ENCODE results near the gene ZNF44. TPM values are rescaled to one million over a fixed set of nuclear protein-coding genes. Genes with fewer than 3 reads are reported as not detected.

The ZNF44 gene
- total RNA-seq, 1 experiment from 2014 or later: 7.4 TPM

DNA sequence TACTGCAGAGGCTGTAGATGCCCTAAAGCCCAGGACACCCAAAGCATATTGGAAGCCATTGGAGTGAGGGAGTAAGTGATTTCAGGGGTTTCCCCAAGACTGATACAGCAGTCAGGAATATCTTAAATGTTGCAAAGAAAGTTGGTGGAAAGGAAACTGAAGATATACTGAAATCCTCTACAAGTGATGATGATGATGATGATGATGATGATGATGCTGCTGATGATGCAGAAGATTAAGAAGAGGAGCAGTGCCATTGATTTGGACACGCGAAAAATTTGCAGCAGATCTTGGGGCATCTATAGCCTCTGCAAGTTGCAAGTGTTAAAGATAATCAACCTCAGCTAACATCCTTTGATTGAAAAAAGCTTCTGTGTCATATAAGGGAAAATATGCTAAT is 23.8 kb downstream of the ZNF44 start:
- DNase-seq (ENCODE audit: low read depth): no peak
- in situ Hi-C loops (cut with HindIII; ENCODE audit: low pct_unique_long_range_greater_than_20kb, low sequenced_read_pairs): no loop called here

DNA sequence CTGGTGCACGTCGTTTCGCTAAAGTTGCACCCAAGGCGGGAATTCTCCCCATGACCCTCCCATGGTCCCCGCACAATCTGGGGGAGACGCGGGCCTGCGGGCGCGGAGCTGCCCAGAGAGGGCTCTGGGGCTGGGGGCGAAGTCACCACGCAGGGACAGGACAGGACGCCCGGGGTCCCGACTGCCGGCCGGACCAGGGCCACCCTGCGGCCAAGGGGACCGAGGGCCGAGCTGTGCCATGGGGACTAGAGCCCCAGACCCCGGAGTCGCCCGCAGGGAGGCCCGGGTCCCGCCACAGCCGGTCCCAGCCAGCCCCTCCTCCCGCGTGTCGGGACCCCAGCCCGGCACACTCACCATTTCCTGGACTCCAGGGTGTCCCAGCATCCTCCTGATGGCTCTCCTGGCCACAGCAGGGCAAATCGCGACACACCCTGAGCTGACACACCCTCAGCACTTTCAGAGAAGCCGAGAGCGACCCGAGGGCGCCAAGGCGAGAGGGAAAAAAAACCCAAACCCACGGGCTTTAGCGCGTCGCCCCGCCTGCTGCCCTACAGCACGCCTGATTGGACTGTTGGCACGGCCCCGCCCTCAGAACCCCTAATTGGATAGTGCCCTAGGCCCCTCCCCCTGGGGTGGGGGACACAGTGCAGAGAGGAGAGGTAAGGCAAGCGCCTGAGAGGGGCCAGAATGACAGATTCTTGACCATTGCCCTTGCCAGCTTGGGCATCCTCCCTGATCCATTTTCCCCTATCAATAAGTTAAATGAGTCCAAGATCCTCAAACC is 28.6 kb downstream of the ZNF44 start:
- DNase-seq (ENCODE audit: low read depth): no peak
- in situ Hi-C loops (cut with HindIII; ENCODE audit: low pct_unique_long_range_greater_than_20kb, low sequenced_read_pairs): no loop called here

DNA sequence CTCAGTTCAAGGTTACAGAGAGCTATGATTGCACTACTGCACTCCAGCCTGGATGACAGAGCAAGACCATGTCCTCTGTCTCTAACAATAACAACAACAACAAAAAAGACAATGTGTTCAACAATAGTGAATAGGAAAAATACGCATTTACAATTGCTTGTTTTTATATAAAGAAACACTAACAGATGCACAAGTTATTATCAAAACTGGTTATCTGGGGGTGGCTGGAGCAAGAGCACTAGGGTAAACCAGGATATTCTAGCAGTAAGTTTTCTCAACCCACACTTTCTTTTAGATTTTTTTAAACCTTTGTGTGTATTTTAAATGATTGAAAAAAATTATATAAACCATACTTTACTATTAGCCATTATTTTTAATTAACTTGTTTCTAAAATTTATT is 33.1 kb downstream of the ZNF44 start:
- in situ Hi-C loops (cut with HindIII; ENCODE audit: low pct_unique_long_range_greater_than_20kb, low sequenced_read_pairs): no loop called here
- DNase-seq (ENCODE audit: low read depth): no peak

DNA sequence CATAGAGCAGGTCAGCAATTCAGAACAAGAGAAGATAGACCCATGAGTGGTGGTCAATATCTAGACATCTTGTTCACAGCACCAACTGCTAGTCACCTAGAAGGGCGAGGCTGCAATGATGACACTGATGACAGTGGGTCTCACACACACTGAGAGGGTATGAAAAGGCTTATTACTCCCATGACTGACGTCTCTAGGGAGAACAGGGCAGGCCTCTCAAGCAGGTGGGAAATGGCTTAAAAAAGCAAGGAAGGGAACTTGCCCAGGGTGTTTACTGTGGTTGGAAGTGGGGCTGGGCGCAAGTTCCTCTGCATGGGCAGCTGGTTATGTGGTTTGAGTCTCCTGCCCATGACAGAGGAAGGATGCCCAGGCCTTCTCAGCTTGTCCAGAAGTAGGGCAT is 33.8 kb downstream of the ZNF44 start:
- in situ Hi-C loops (cut with HindIII; ENCODE audit: low pct_unique_long_range_greater_than_20kb, low sequenced_read_pairs): no loop called here
- no peak for DNase-seq (ENCODE audit: low read depth)

- DNase-seq (ENCODE audit: low read depth): no peak
- in situ Hi-C loops (cut with HindIII; ENCODE audit: low pct_unique_long_range_greater_than_20kb, low sequenced_read_pairs): no loop called here
Observed at GRCh38 chr19:12260236-12260635, 34.4 kb downstream of the ZNF44 start.

DNA sequence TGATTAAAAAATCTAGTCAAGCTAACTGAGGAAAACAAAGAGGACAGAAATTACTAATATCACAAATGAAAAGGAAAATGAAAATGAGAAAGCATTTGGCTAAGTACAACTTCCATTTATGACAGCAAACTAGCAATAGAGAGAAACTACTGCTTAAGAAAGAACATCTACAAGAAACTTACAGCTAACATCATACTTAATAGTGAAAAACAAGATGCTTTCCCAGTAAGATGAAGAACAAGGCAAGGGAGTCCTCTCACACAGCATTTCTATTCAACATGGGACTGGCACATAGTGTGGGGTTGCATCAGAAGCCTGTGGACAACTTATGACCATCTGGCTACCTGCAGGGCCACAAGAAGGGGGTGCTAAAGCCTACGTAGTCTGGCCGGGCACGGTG is 39.3 kb downstream of the ZNF44 start:
- in situ Hi-C loops (cut with HindIII; ENCODE audit: low pct_unique_long_range_greater_than_20kb, low sequenced_read_pairs): no loop called here
- no peak for DNase-seq (ENCODE audit: low read depth)

DNA sequence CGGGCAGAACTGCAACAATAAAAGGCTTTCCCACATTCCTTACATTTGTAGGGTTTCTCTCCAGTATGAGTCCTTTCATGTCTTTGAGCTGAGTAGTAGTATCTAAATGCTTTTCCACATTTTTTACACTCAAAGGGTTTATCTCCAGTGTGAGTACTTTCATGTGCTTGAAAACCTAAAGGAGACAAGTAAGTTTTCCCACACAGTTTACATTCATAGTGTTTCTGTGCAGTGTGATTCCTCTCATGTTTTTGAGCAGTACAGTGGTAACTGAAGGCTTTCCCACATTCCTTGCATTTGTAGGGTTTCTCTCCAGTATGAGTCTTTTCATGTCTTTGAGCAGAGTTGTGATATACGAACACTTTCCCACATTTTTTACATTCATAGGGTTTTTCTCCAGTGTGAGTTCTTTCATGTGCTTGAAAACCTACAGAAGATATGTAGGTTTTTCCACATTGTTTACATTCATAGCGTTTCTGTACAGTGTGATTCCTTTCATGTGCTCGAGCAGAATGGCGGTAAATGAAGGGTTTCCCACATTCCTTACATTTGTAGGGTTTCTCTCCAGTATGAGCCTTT is 47.0 kb downstream of the ZNF44 start:
- DNase-seq (ENCODE audit: low read depth): no peak

DNA sequence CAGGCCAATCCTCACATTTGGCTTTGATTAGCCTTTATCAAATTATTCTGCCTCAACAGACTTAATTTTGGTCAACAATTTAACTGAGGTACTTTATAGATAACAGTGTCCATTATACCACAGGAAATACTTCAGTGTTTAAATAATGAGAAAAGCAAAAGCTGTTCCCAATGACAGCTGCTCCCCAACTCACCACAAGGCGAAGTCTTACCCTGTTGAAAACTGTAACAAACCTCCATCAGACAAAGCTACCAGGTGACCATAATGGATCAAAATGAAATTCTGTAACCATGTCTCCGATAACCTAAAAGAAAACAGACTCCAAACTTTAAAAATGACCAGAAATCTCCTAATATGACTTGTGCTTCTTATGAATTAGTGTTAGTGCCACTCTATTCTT is 50.3 kb downstream of the ZNF44 start:
- no peak for DNase-seq (ENCODE audit: low read depth)
- in situ Hi-C loops (cut with HindIII; ENCODE audit: low pct_unique_long_range_greater_than_20kb, low sequenced_read_pairs): no loop called here

More for the DNA sequence above, 47.0 kb downstream of the ZNF44 start:
- in situ Hi-C loops (cut with HindIII; ENCODE audit: low pct_unique_long_range_greater_than_20kb, low sequenced_read_pairs): no loop called here

GRCh38 chr19:12237143-12237839 is 57.4 kb downstream of the ZNF44 start:
- DNase-seq (ENCODE audit: low read depth): no peak
- in situ Hi-C loops (cut with HindIII; ENCODE audit: low pct_unique_long_range_greater_than_20kb, low sequenced_read_pairs): no loop called here

DNA sequence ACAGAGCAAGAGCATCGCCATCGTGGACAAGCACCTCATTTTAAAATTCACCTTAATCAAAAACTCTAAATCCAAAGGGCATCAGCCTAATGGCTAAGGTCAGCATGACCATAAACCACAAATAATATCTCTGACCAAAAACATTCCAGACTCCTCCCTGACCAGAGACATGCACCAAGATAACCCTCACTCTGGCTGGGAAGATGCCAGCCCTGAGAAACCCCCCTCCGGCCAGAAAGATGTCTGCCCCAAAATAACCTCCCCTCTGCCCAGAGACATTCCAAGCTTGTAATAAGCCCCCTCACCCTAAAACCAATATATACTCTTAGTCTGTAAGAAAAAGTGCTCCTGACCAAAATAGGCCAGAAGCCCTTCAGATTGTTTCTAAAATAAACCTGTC is 61.7 kb downstream of the ZNF44 start:
- DNase-seq (ENCODE audit: low read depth): no peak
- in situ Hi-C loops (cut with HindIII; ENCODE audit: low pct_unique_long_range_greater_than_20kb, low sequenced_read_pairs): no loop called here

- no peak for DNase-seq (ENCODE audit: low read depth)
- in situ Hi-C loops (cut with HindIII; ENCODE audit: low pct_unique_long_range_greater_than_20kb, low sequenced_read_pairs): no loop called here
Observed at GRCh38 chr19:12230751-12231733, 63.6 kb downstream of the ZNF44 start.

DNA sequence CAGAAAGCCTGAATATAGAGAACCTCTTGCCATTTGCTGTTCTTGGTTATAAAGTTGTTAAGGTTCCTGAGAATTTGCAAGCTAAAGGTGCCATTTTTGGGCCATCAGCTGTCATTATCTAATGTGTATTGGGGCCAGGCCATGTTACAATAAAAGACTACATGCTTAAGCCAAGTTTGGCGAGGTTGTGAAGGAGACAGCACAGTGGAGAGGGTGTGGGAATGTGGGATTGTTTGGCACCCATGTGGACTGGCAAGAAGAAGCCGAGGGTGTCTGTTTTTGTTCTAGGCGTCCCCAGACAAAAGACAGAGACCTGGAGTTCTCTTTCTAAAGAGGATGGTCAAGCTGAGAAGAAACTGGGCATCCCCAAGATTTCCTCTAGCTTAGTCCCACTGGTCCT is 64.7 kb downstream of the ZNF44 start:
- in situ Hi-C loops (cut with HindIII; ENCODE audit: low pct_unique_long_range_greater_than_20kb, low sequenced_read_pairs): no loop called here
- no peak for DNase-seq (ENCODE audit: low read depth)

DNA sequence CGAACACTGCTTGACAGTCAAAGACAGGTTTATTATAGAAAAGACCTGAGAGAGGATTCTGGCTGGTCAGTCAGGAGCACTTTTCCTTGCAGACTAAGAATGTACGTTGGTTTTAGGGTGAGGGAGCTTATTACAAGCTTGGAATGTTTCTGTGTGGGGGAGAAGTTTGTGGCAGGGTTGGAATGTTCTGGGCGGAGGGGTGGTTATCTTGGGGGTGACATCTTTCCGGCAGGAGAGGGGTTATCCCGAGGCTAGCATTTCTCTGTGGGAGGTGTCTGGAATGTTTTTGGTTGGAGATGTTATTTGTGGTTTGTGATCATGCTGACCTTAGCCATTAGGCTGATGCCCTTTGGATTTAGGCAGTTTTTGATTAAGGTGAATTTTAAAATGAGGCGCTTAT is 70.0 kb downstream of the ZNF44 start:
- in situ Hi-C loops (cut with HindIII; ENCODE audit: low pct_unique_long_range_greater_than_20kb, low sequenced_read_pairs): no loop called here
- no peak for DNase-seq (ENCODE audit: low read depth)

GRCh38 chr19:12222980-12223630 is 71.6 kb downstream of the ZNF44 start:
- in situ Hi-C loops (cut with HindIII; ENCODE audit: low pct_unique_long_range_greater_than_20kb, low sequenced_read_pairs): no loop called here
- DNase-seq (ENCODE audit: low read depth): no peak
